Kidney capillary endothelial cell (primary cell): Measurements from ENCODE around the gene NMS.
A peak's percentile ranks its signal among the peaks of the same experiment; 100 is the strongest.
"Not testable (repeated sequence)": the region's sequence is repeated elsewhere in the genome, so short reads cannot be mapped to it uniquely, and the experiment has no call there.

ENCODE experiments used
- DNase-seq: peaks from one replicate; pipeline ENCODE4 v3.0.0-alpha.2; 2018; ENCODE audit warnings: low spot score

NMS gene, protein sequence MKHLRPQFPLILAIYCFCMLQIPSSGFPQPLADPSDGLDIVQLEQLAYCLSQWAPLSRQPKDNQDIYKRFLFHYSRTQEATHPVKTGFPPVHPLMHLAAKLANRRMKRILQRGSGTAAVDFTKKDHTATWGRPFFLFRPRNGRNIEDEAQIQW

GRCh38 chr2:100470182-100470581, at the start of gene NMS:
Gene NMS, plus strand, starts transcription at chr2:100470482. Its CDS starts 7 bp downstream, at chr2:100470489.
- no peak for DNase-seq

DNA sequence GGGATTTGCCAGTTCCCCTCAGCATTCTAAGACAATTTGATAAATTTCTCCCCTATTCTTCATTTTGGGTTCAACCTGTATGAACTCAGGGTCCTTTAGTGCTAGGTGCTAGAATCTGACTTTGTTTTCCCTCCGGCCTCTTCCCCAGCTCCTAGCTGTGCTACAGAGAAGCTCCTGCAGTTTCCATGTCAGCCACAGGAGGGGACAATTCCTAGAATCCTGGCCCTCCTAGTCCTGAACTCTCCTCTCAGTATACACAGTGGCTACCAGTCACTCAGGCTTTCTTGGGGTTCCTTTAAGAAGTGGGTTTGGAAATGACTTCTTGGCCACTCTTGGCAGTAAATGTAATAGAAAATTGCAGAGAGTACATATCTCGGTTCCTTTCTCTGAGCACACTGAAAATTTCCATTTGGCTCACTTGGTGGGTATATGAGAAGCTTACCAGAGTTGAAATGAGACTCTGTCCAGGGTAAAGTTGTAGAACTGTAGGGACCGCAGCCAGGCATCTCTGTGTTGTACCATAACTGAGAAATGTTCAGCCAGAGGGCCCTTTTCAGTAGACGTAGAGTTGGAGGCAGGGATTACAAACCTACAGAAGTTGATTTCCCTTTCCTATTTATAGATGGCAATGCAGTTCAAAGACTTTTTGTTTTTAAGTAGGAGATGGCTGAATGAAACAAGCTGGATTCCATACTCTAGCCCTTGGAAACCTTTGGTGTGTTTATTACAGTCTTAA, 47.8 kb upstream of the NMS start:
- DNase-seq = peak; percentile 14

- no peak for DNase-seq
Measured at GRCh38 chr2:100423631-100424030, 46.7 kb upstream of the NMS start.

GRCh38 chr2:100424277-100424875, 45.9 kb upstream of the NMS start:
- no peak for DNase-seq

DNA sequence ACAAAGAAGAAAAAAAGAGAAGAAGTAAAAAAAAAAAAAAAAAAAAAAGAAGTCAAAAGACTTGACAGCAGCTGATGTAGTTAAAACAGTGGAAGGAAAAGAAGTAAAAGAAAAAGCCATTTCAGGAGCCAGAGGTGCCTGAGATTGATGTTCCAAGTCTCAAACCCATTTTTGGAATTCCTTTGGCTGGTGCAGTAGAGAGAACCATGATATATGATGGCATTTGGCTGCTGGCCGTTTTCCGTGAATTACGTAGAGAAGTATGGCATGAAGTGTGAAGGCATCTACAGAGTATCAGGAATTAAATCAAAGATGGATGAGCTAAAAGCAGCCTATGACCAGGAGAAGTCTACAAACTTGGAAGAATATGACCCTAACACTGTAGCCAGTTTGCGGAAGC, 45.2 kb upstream of the NMS start:
- no peak for DNase-seq

GRCh38 chr2:100425573-100426383, 44.5 kb upstream of the NMS start:
- no peak for DNase-seq

DNA sequence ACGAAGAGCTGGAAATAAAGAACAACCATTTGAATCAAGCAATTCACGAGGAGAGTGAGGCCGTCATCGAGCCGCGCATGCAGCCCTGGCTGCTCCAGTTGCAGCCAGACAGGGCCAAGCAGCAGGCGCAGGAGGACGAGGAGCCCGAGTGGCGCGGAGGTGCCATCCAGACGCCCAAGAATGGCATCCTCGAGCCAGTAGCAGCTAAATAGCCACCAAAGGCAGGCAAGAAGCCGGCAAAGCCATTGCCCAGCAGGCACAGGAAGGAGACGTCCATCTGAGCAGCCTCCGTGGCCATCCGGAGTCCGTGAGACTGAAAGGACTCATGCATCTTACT, 43.9 kb upstream of the NMS start:
- no peak for DNase-seq

- no peak for DNase-seq
Measured at GRCh38 chr2:100427111-100427510, 43.2 kb upstream of the NMS start.

DNA sequence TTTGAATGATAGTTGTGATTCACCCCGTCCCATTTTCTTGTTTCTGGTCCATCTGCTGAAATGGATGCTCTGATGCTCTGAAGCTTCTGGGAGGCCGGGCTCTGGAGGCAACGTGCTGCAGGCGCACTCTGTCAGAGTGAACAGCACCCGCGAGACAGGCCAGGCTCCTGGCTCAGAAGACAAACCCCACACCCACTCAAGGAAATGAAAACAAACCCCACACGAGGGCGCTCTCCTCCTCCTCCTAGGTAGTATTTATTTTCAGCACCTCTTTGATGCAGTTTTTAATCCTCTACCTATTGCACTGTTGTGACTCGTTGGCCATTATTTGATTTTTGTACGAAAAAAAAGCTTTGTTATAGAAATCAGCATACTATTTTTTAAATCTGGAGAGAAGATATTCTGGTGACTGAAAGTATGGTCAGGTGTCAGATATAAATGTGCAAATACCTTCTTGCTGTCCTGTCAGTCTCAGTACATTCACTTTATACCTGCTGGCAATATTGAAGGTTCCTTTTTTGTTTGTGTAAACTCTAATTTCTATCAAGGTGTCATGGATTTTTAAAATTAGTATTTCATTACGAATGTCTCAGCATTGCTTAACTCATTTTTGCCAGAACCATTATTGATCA, 42.5 kb upstream of the NMS start:
- peak; percentile 33 for DNase-seq

DNA sequence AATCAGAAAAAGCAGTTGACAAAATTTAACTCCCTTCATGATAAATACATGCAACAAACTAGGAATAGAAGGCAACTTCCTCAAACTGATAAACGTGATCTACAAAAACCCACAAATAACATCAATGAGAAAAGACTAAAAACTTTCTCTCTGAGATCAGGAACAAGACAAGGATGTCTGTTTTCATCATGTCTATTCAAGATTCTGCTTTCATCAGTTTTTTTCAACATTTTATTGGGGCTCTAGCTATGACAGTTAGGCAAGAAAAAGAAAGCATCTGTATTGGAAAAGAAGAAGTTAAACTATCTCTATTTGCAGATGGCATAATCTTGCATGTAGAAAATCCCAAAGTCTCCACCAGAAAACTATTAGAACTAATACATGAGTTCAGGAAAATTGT, 40.6 kb upstream of the NMS start:
- no peak for DNase-seq

DNA sequence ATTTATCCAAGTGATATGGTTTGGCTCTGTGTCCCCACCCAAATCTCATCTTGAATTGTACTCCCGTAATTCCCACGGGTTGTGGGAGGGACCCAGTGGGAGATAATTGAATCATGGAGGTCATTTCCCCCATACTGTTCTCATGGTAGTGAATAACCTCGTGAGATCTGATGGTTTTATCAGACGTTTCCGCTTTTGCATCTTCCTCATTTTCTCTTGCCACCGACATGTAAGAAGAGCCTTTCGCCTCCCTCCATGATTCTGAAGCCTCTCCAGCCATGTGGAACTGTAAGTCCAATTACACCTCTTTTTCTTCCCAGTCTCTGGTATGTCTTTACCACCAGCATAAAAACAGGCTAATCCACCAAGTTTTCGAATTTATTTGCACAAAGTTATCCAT, 32.5 kb upstream of the NMS start:
- no peak for DNase-seq

DNA sequence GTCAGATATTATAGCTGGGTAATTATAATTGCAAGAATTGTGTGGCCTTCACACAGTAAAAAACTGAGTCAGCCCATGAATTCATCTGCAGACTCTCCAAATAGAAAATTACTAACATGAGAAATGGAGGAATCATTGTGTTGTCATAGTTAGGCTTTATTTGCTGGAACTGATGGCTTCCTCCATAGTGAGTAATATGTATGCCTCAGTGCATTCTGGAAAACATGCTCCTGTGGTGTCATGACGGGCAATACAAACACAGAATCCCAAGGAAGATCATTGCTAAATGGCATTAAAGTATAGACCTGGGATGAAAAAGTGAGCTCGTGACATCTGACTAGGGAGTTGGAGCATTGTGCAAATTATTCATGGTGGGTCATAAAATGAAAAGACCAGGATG, 23.6 kb upstream of the NMS start:
- no peak for DNase-seq

DNA sequence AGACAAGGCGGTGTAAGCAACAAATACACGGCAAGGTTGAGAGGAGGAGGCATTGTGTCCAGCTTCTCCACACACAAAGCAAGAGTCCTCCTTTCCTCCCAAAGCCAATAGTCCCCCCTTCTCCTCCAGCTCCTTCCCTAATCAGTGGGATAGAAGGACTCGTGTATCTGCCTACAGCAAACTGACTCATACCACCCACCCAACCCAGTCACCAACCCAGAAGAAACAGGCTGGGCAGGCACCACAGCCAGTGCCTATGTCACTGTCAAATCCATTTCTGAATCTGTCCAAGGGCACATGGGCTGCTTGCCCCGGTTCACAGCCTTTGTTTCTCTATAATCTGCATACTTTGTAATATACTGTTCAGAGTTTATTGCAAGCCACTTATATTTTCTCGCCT, 19.2 kb upstream of the NMS start:
- no peak for DNase-seq

DNA sequence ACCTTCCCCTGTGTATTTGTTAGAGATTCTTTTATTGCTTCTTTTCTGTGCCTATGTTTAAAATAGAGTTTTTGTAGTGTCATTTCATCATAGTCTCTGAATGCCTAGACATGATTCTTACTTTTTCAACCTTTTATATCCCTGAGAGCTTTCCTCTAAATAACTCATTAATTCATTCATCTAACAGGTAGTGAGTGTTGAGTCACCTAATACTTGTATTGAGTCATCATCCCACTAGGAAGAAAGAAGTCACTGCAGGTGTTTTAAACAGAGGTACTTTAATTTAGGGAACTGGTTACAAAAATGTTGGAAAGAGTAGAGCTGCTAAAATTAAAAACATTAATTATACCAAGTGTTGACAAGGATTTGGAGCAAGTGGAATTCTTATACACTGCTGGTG, 18.5 kb upstream of the NMS start:
- no peak for DNase-seq

DNA sequence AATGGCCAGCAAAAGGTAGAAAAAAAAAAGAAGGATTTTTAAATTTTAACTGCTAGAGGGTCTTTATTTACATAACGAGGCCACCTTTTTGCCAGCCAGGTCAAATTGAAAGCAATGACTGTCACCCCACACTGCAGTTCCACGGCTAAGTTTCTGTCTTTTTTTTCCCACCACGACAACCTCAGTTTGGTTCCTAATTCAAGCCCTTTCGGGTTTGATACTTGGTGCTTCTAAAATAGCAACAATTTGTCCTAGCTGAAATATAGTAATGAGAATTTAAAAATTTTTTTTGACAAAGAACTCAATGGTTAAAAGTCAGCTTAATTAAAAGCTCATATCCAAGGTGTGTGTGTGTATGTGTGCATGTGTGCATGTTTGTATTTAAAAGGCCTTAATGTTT, 16.4 kb upstream of the NMS start:
- no peak for DNase-seq

GRCh38 chr2:100456357-100456756, 13.9 kb upstream of the NMS start:
- not testable (repeated sequence) for DNase-seq

GRCh38 chr2:100460904-100461530, 9.3 kb upstream of the NMS start:
- DNase-seq = no peak

DNA sequence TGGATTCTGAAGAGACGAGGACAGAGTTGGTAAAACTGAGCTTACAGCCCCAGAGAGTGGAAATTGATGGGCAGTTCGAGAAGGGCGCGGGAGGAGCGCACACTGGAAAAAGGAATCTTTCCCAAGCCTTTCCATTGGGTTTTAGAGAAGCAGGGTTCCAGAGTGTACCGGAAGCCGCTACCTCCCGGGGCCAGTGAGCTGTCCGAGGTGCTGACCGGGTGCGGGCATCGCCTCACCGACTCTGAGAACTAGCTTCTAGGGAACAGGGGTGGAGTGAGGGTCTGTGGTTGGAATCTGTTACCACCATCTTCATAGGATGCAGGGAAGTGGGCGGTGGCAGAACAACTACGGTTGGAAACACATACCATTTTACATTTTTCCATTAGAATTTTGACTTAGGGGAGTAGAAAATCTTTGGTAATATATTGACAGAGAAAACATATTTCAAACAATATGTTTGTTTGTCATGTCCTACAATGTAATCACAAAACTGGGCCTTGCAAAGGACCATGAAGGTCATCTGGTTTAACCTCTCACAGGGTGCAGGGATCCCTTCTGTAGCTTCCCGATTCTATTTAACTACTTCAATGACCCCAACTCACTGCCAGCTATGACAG, 724 bp downstream of the NMS start:
- DNase-seq = no peak

GRCh38 chr2:100476606-100477005, 6.3 kb downstream of the NMS start:
- no peak for DNase-seq

GRCh38 chr2:100482741-100483140, 12.5 kb downstream of the NMS start:
- no peak for DNase-seq

DNA sequence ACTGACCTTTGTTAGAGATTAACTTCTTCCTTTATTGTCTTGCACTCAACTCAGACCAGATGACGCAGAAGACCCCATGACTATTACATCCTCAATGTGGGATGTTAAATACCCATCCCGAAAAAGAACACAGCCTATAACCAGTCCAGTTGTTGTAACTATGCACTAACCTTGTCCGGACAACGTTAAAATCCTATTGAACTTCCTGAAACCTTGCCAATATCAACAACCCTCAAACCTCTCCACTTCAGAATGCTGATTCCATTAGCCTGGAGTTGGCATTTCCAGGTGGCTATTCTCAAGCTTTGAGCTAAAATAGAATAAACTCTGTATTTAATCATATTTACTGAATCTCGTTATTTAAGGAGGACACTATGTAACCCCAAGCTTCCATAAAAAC, 13.6 kb downstream of the NMS start:
- no peak for DNase-seq

GRCh38 chr2:100484390-100484789, 14.1 kb downstream of the NMS start:
- DNase-seq = no peak
